ENCODE data around the gene ANKRD6. TPM values are rescaled to one million over a fixed set of nuclear protein-coding genes. Genes with fewer than 3 reads are reported as not detected.

Gene ANKRD6
- total and polyA plus RNA-seq, 2 experiments from 2014 or later = 9.3 to 20.9 TPM

DNA sequence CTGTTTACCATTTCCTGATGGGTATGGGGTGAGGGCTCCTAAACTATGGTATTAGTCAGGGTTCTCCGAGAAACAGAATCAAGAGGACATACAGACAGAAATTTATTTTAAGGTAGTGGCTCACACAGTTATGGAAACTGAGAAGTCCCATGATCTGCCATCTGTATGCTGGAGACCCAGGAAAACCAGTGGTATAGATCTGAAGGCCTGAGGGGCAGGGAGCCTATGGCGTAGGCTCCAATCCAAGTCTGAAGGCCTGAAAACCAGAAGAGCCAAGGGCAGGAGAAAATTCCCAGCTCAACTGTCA is 93.6 kb downstream of the ANKRD6 start:
- Histone ChIP-seq H2AFZ (no peak overlapping the region), H3K27ac (no peak overlapping the region), H3K4me2 (no peak overlapping the region), H3K9me2 (replicated peaks; ENCODE audit: insufficient read depth) (no peaks in the 10 kb centered on the region), H3K79me2 (peaks cover 2% of the 10 kb centered on the region), H3K36me3 (replicated peaks; ENCODE audit: insufficient read depth, low read depth) (no peaks in the 10 kb centered on the region), H3K9me3 (ENCODE audit: low read depth) (no peaks in the 10 kb centered on the region), H3K4me1 (ENCODE audit: insufficient read depth) (no peaks in the 10 kb centered on the region), H3K4me3 (no peak overlapping the region), H3K27me3 (no peaks in the 10 kb centered on the region), H4K20me1 (ENCODE audit: insufficient read depth, poor library complexity, severe bottlenecking) (no peaks in the 10 kb centered on the region)
- WGBS (ENCODE audit: low lambda C conversion rate, missing lambda C conversion rate) = 98% methylated on average over 2 of the region's 2 CpGs
- DNase-seq (ENCODE audit: low spot score) = no peak
- TF ChIP-seq EZH2phosphoT487 (IDR thresholded peaks at IDR 0.05; ENCODE audit: low read depth, severe bottlenecking, unreplicated experiment) (no peak), EZH2 (IDR thresholded peaks at IDR 0.05; ENCODE audit: borderline replicate concordance) (no peak), CTCF (IDR thresholded peaks at IDR 0.05; ENCODE audit: poor library complexity) (no peak)

GRCh38 chr6:89527634-89528033 is 94.7 kb downstream of the ANKRD6 start:
- H2AFZ ChIP-seq = no peak overlapping the region
- 94% methylated on average over 2 of the region's 2 CpGs for WGBS (ENCODE audit: low lambda C conversion rate, missing lambda C conversion rate)
- H3K9me2 ChIP-seq (replicated peaks; ENCODE audit: insufficient read depth) = no peaks in the 10 kb centered on the region
- peaks cover 2% of the 10 kb centered on the region for H3K79me2 ChIP-seq
- no peaks in the 10 kb centered on the region for H3K4me1 ChIP-seq (ENCODE audit: insufficient read depth)
- no peaks in the 10 kb centered on the region for H3K27me3 ChIP-seq
- no peak overlapping the region for H3K27ac ChIP-seq
- H3K4me3 ChIP-seq = no peak overlapping the region
- H3K36me3 ChIP-seq (replicated peaks; ENCODE audit: insufficient read depth, low read depth) = no peaks in the 10 kb centered on the region
- H3K9me3 ChIP-seq (ENCODE audit: low read depth) = no peaks in the 10 kb centered on the region
- H3K4me2 ChIP-seq = no peak overlapping the region
- no peaks in the 10 kb centered on the region for H4K20me1 ChIP-seq (ENCODE audit: insufficient read depth, poor library complexity, severe bottlenecking)
- no peak for TF ChIP-seq EZH2phosphoT487 (IDR thresholded peaks at IDR 0.05; ENCODE audit: low read depth, severe bottlenecking, unreplicated experiment)
- no peak for TF ChIP-seq EZH2 (IDR thresholded peaks at IDR 0.05; ENCODE audit: borderline replicate concordance)
- no peak for TF ChIP-seq CTCF (IDR thresholded peaks at IDR 0.05; ENCODE audit: poor library complexity)
- no peak for DNase-seq (ENCODE audit: low spot score)

DNA sequence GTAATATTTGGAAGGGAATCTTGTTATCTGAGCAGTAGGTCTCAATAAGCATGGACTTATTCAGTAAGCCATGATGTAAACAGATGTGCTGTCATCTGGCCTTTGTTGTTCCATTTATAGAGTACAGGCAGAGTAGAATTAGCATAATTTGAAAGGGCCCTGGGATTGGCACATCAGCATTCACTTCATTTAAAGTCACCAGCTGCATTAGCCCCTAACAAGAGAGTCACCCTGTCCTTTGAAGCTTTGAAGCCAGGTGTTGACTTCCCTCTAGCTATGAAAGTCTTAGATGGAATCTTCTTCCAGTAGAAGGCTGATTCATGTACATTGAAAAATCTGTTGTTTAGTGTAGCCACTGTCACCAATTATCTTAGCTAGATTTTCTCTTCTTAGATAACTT is 95.9 kb downstream of the ANKRD6 start:
- no peak overlapping the region for H3K4me2 ChIP-seq
- H3K27ac ChIP-seq = no peak overlapping the region
- H2AFZ ChIP-seq = no peak overlapping the region
- peaks cover 2% of the 10 kb centered on the region for H3K79me2 ChIP-seq
- no peaks in the 10 kb centered on the region for H3K27me3 ChIP-seq
- H3K4me3 ChIP-seq = no peak overlapping the region
- no peaks in the 10 kb centered on the region for H3K4me1 ChIP-seq (ENCODE audit: insufficient read depth)
- no peak for DNase-seq (ENCODE audit: low spot score)
- TF ChIP-seq EZH2 (IDR thresholded peaks at IDR 0.05; ENCODE audit: borderline replicate concordance) (no peak), EZH2phosphoT487 (IDR thresholded peaks at IDR 0.05; ENCODE audit: low read depth, severe bottlenecking, unreplicated experiment) (no peak), CTCF (IDR thresholded peaks at IDR 0.05; ENCODE audit: poor library complexity) (no peak)
- H3K36me3 ChIP-seq (replicated peaks; ENCODE audit: insufficient read depth, low read depth) = no peaks in the 10 kb centered on the region
- H3K9me2 ChIP-seq (replicated peaks; ENCODE audit: insufficient read depth) = no peaks in the 10 kb centered on the region
- H4K20me1 ChIP-seq (ENCODE audit: insufficient read depth, poor library complexity, severe bottlenecking) = no peaks in the 10 kb centered on the region
- H3K9me3 ChIP-seq (ENCODE audit: low read depth) = no peaks in the 10 kb centered on the region

DNA sequence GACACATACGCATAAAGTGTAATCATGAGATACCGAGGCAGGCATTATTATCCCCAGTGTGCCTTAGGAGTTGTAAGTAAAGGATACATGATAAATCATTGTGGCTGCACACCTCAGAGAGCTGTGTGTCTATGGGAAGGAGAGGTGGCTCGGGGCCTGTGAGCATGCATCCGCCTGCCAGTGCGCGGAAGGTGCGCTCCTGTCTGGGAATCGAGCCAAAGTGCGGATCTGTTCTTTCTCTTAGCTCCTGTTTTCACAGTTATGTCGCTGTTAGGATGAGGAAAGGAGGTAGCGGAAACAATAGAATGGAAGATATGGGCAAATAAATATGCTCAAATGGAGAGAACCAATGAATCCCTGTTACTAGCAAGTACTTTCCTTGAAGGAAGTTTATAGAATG is 98.0 kb downstream of the ANKRD6 start:
- H2AFZ ChIP-seq = no peak overlapping the region
- H3K9me2 ChIP-seq (replicated peaks; ENCODE audit: insufficient read depth) = no peaks in the 10 kb centered on the region
- H3K27me3 ChIP-seq = no peaks in the 10 kb centered on the region
- no peaks in the 10 kb centered on the region for H3K36me3 ChIP-seq (replicated peaks; ENCODE audit: insufficient read depth, low read depth)
- no peak overlapping the region for H3K4me2 ChIP-seq
- no peaks in the 10 kb centered on the region for H3K79me2 ChIP-seq
- H3K4me3 ChIP-seq = no peak overlapping the region
- H3K4me1 ChIP-seq (ENCODE audit: insufficient read depth) = no peaks in the 10 kb centered on the region
- H3K9me3 ChIP-seq (ENCODE audit: low read depth) = no peaks in the 10 kb centered on the region
- H3K27ac ChIP-seq = no peak overlapping the region
- no peaks in the 10 kb centered on the region for H4K20me1 ChIP-seq (ENCODE audit: insufficient read depth, poor library complexity, severe bottlenecking)
- DNase-seq (ENCODE audit: low spot score) = no peak
- 92% methylated on average over 11 of the region's 11 CpGs for WGBS (ENCODE audit: low lambda C conversion rate, missing lambda C conversion rate)
- TF ChIP-seq EZH2 (IDR thresholded peaks at IDR 0.05; ENCODE audit: borderline replicate concordance) = no peak
